PFSK-1 (cell line): ENCODE results near the gene TFEB.

Experiments used
- FOXP2 ChIP-seq: optimal IDR thresholded peaks from 2 replicates; pipeline ENCODE3; 2011; ENCODE audit warnings: borderline replicate concordance, control low read depth, inconsistent platforms; ENCODE audit not compliant: insufficient read depth; ENCODE audit errors: extremely low read length, extremely low read depth
- POLR2AphosphoS5 ChIP-seq: IDR thresholded peaks from 2 replicates; pipeline ENCODE4 v1.6.1; 2012; ENCODE audit warnings: low read depth, mild to moderate bottlenecking, control low read depth, low read length, moderate library complexity
- REST ChIP-seq, 2 experiments: IDR thresholded peaks; 2 replicates each; pipeline versions ENCODE4 v1.6.1 to v1.8.0; 2011 to 2012; ENCODE audit warnings: low read depth in 2 of 2, low read length in 2 of 2, control low read depth in 1 of 2, inconsistent platforms in 1 of 2, mild to moderate bottlenecking in 1 of 2, moderate library complexity in 1 of 2; ENCODE audit not compliant: insufficient read depth in 1 of 2
- SIN3A ChIP-seq: IDR thresholded peaks from 2 replicates; pipeline ENCODE4 v1.6.1; 2012; ENCODE audit warnings: mild to moderate bottlenecking, low read length, moderate library complexity, borderline replicate concordance; ENCODE audit not compliant: insufficient read depth
- TAF1 ChIP-seq: IDR thresholded peaks from 2 replicates; pipeline ENCODE4 v1.6.1; 2012; ENCODE audit warnings: low read length, control low read depth, borderline replicate concordance; ENCODE audit not compliant: insufficient read depth

Gene TFEB

DNA sequence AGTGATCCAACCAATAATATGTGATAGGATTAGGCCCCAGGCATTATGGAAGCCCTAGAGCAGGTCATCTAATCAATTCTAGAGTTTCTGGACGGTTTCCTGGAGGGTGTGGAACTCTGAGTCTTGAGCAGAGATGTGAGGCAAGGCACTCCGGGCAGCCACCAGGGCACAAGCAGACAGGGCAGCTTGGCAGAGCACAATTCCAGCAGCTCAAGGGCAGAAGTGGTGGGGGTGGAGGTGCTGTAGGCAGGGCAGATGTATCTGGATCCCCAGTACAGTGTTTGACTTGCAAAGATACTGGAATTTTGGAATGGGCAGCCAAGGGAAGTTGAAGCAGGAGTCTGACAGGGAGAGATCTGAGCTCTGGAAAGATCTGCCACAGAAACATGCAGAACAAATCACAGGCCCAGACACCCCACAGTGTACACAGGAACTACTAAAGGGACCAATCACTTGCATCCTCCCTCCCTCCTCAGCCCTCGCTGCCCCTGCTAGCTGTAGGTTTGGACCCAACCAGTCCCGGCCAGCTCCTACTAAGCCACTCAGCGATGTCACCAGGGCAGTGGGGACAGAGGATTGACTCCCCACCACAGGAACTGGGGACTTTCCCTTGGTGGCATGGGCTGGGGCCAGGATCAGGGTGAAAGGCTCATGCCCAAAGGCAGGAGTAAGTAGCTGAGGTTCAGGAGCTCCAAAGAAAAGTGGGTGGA lies 47.0 kb downstream of the TFEB start:
- TF ChIP-seq TAF1 (no peak), REST (IDR thresholded peaks at IDR 0.05; ENCODE audit: insufficient read depth in 1 of 2, low read depth in 2 of 2, low read length in 2 of 2) (no peak), FOXP2 (no peak), SIN3A (no peak), POLR2AphosphoS5 (no peak)

DNA sequence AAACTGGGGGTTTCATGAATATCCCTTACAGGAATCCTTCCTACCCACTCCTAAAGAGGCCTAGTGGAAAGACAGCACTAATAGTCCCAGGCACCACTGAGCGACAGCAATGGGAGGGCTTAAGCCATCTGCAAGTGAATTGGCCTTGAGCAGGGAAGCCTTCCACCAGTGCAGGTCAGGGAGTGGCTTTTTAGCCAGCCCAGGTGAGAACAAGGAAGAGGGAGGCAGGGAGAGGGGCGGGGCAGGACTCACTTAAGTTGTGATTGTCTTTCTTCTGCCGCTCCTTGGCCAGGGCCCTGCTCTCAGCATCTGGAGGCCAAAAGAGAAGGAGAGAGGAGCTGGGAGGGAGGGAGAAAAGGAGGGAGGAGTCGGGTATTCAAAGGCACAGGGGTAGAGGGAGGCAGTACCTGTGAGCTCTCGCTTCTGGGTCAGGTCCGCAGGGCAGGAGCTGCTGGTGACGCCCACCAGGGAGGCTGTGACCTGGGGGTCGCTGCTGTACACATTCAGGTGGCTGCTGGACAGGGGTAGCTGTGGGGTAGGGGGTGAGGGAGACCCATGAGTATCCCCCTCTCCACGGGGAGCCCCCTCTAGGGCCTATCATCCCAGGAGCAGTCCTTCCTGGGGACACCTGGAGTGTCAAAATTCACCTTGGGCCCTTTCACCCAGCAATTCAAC lies 47.8 kb downstream of the TFEB start:
- TF ChIP-seq POLR2AphosphoS5 (no peak), TAF1 (no peak), REST (IDR thresholded peaks at IDR 0.05; ENCODE audit: insufficient read depth in 1 of 2, low read depth in 2 of 2, low read length in 2 of 2) (no peak), FOXP2 (no peak)

- TF ChIP-seq POLR2AphosphoS5 (no peak), FOXP2 (no peak), SIN3A (no peak), TAF1 (no peak), REST (IDR thresholded peaks at IDR 0.05; ENCODE audit: insufficient read depth in 1 of 2, low read depth in 2 of 2, low read length in 2 of 2) (no peak)
Observed at GRCh38 chr6:41685641-41686380, 49.6 kb downstream of the TFEB start.

DNA sequence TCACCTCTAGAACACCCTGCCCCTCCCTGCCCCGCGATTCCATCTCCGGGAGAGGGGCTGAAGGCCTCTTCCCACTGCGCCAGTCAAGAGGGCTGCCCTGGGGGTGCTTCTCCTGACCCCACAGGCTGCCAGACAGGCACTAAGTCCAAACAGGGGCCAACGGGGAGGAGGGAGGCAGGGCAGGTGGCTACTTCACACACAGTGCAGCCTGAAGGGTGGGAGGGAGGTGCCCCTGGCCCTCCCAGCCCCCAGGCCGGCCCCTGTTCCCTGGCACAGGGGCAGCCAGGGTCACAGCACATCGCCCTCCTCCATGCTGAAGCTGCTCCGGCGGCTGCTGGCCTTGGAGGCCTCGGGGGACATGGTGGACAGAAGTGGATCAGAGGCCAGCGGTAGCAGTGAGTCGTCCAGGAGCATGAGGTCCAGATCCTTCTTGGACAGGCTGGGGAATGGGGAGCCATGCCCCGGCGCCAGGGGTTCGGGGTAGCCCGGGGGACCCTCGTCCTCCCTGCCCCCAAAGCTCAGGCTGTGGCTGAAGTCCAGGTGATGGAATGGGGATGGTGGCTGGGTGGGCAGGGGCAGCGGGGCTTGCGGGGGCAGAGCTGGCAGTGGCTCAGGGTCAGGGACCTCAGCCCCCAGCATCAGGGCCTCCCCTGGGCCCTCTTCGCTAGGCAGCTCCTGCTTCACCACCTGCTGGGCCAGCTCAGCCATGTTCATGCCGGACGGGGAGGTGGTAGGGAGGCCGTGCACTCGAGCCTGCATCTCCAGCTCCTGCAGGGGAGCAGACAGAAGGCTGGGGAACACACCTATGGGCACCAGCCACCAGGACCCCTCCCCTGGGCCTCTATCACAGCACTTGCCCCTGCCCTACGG lies 50.9 kb downstream of the TFEB start:
- no peak for TF ChIP-seq TAF1
- TF ChIP-seq REST (IDR thresholded peaks at IDR 0.05; ENCODE audit: insufficient read depth in 1 of 2, low read depth in 2 of 2, low read length in 2 of 2): no peak
- TF ChIP-seq SIN3A: no peak
- no peak for TF ChIP-seq POLR2AphosphoS5
